GM18508 (cell line): ENCODE results near the gene PRRT2.

Experiments
- ATAC-seq: cut with Tn5 transposase; IDR thresholded peaks from one replicate; pipeline ENCODE4 v1.9.1; 2021; ENCODE audit warnings: moderate number of reproducible peaks; ENCODE audit not compliant: insufficient read depth, unreplicated experiment

The PRRT2 gene

GRCh38 chr16:29854520-29855100, 42.6 kb downstream of the PRRT2 start:
- no peak for ATAC-seq

GRCh38 chr16:29857133-29857760, 45.3 kb downstream of the PRRT2 start:
- no peak for ATAC-seq

- ATAC-seq = no peak
Observed at GRCh38 chr16:29858149-29858849, 46.3 kb downstream of the PRRT2 start.

- no peak for ATAC-seq
Observed at GRCh38 chr16:29858974-29859373, 47.0 kb downstream of the PRRT2 start.

- no peak for ATAC-seq
Observed at GRCh38 chr16:29860218-29860617, 48.2 kb downstream of the PRRT2 start.

GRCh38 chr16:29862383-29862883, 50.4 kb downstream of the PRRT2 start:
- no peak for ATAC-seq

- peak; percentile 77 for ATAC-seq
Observed at GRCh38 chr16:29862884-29863668, 51.1 kb downstream of the PRRT2 start, which contains the start of gene CDIPT. TSS of gene CDIPT (minus strand) at chr16:29863226. CDS start at chr16:29862857, 369 bp downstream.

GRCh38 chr16:29863669-29863984, 51.6 kb downstream of the PRRT2 start:
- ATAC-seq = no peak

- ATAC-seq = no peak
Observed at GRCh38 chr16:29864205-29864604, 52.2 kb downstream of the PRRT2 start.
